ENCODE results near the gene BRD1. TPM values are rescaled to one million over a fixed set of nuclear protein-coding genes. Genes with fewer than 3 reads are reported as not detected.

The BRD1 gene
- total and polyA plus RNA-seq, 3 donors from 2014 or later: 113 to 122 (median 114) TPM

DNA sequence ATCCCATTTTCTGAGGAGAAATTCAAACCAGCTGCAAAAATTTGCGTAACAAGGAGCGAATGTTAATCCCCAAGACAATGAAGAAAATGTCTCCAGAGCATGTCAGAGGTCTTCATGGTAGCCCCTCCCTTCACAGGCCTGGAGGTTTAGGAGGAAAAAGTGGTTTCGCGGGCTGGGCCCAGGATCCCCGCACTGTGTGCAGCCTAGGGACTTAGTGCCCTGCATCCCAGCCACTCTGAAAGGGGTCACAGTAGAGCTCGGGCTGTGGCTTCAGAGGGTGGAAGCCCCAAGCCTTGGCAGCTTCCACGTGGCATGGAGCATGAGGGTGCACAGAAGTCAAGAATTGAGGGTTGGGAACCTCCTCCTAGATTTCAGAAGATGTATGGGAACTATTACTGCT is 87.4 kb downstream of the BRD1 start:
- Histone ChIP-seq H3K36me3 (ENCODE audit: low read depth, missing control alignments) (no peaks in the 10 kb centered on the region), H3K4me3 (no peak overlapping the region), H3K9me3 (no peaks in the 10 kb centered on the region), H3K27me3 (no peaks in the 10 kb centered on the region), H3K27ac (no peak overlapping the region), H3K4me1 (no peaks in the 10 kb centered on the region)
- TF ChIP-seq CTCF (IDR thresholded peaks at IDR 0.05): no peak
- TF ChIP-seq POLR2A (IDR thresholded peaks at IDR 0.05): no peak
- 76 to 83% methylated on average over 6 to 7 of the region's 7 CpGs for WGBS, 2 donors
- no peak for DNase-seq
- intact Hi-C loops (cut with DNase I; ENCODE audit: low total_unique reads): no loop called here

- no peak overlapping the region for H3K27ac ChIP-seq
- no peaks in the 10 kb centered on the region for H3K4me1 ChIP-seq
- intact Hi-C loops (cut with DNase I; ENCODE audit: low total_unique reads): no loop called here
- no peak overlapping the region for H3K4me3 ChIP-seq
- H3K27me3 ChIP-seq: no peaks in the 10 kb centered on the region
- TF ChIP-seq POLR2A (IDR thresholded peaks at IDR 0.05) (no peak), CTCF (IDR thresholded peaks at IDR 0.05) (no peak)
- H3K9me3 ChIP-seq: no peaks in the 10 kb centered on the region
- 77 to 94% methylated on average over 2 of the region's 2 CpGs for WGBS, 2 donors
- H3K36me3 ChIP-seq (ENCODE audit: low read depth, missing control alignments): no peaks in the 10 kb centered on the region
- no peak for DNase-seq
Measured at GRCh38 chr22:49739138-49739537, 88.5 kb downstream of the BRD1 start.

DNA sequence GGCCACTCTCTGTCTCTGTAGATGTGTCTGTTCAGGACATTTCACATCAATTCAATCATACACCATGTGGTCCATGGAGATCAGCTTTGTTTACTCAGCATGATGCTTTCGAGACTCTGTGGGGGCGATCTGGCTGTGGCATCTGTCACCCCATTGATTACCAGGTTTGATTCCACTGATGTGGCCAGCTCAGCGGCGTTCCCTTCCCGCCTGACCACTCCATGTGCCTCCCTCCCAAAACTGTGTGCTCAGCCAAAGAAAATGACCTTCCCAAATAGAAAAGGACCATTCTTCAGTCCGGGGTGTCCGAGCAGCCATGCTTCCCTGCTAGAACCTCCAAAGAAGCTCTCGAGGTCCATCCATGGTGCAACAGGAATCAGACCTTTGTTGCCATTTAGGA is 89.1 kb downstream of the BRD1 start:
- Histone ChIP-seq H3K36me3 (ENCODE audit: low read depth, missing control alignments) (no peaks in the 10 kb centered on the region), H3K27ac (no peak overlapping the region), H3K27me3 (no peaks in the 10 kb centered on the region), H3K4me1 (no peaks in the 10 kb centered on the region), H3K4me3 (no peak overlapping the region), H3K9me3 (no peaks in the 10 kb centered on the region)
- intact Hi-C loops (cut with DNase I; ENCODE audit: low total_unique reads): no loop called here
- TF ChIP-seq CTCF (IDR thresholded peaks at IDR 0.05) (no peak), POLR2A (IDR thresholded peaks at IDR 0.05) (no peak)
- DNase-seq: no peak
- WGBS, 2 donors: 85 to 89% methylated on average over 8 of the region's 8 CpGs

- Histone ChIP-seq H3K4me1 (no peaks in the 10 kb centered on the region), H3K9me3 (no peaks in the 10 kb centered on the region), H3K4me3 (no peak overlapping the region), H3K27ac (no peak overlapping the region), H3K27me3 (no peaks in the 10 kb centered on the region), H3K36me3 (ENCODE audit: low read depth, missing control alignments) (no peaks in the 10 kb centered on the region)
- 90 to 94% methylated on average over 12 of the region's 12 CpGs for WGBS, 2 donors
- intact Hi-C loops (cut with DNase I; ENCODE audit: low total_unique reads): no loop called here
- no peak for TF ChIP-seq POLR2A (IDR thresholded peaks at IDR 0.05)
- DNase-seq: no peak
Measured at GRCh38 chr22:49738006-49738405, 89.7 kb downstream of the BRD1 start.

GRCh38 chr22:49737101-49737551 is 90.5 kb downstream of the BRD1 start:
- H3K4me1 ChIP-seq: no peaks in the 10 kb centered on the region
- no peaks in the 10 kb centered on the region for H3K27me3 ChIP-seq
- H3K4me3 ChIP-seq: no peak overlapping the region
- H3K27ac ChIP-seq: no peak overlapping the region
- DNase-seq: no peak
- 81 to 87% methylated on average over 10 to 12 of the region's 12 CpGs for WGBS, 2 donors
- no peaks in the 10 kb centered on the region for H3K9me3 ChIP-seq
- H3K36me3 ChIP-seq (ENCODE audit: low read depth, missing control alignments): no peaks in the 10 kb centered on the region
- no peak for TF ChIP-seq CTCF (IDR thresholded peaks at IDR 0.05)
- intact Hi-C loops (cut with DNase I; ENCODE audit: low total_unique reads): no loop called here
